GM18517 (cell line): ENCODE data around the gene ARHGEF7.
A peak's percentile ranks its signal among the peaks of the same experiment; 100 is the strongest.

Experiments
- ATAC-seq: cut with Tn5 transposase; IDR thresholded peaks from one replicate; pipeline ENCODE4 v1.9.1; 2021; ENCODE audit warnings: mild to moderate bottlenecking, moderate library complexity; ENCODE audit not compliant: unreplicated experiment

The ARHGEF7 gene

DNA sequence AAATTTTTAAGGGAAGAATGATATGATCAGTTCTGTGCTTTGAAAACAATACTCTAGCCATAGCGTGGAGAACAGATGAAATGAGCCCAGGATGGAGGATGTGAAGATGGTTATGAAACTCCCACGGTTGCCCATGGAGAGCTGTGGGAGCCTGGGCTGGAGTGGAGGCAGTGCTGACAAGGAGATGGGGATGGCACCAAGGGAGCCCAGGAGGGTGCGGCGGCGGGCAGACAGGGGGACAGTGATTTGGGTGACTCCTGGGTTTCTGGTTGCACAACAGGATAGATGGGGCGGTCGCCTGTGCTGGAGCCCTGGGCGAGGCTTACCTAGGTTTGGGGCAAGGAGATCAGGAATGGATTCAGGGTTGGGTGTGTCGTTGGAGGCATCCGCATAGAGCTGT lies 15.9 kb downstream of the ARHGEF7 start:
- ATAC-seq: no peak

DNA sequence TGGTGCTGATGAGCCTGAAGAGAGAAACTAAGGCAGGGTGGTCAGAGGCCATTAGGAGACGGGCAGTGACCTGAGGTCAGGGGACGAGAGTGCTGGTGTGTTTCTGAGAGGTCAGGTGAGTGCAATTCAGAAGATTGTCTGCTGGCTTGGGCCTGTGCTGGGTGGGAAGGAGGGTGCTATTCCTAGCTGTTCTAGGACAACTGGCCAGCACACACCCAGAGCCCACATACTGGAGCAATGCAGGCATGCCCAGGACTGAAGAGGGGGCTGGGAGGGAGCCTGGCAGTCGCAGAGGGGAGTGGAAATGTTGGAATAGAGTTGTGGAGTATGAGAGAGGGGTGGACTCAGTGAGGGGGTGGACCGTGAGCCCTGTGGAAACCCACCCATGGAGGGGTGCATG lies 16.5 kb downstream of the ARHGEF7 start:
- ATAC-seq: no peak

DNA sequence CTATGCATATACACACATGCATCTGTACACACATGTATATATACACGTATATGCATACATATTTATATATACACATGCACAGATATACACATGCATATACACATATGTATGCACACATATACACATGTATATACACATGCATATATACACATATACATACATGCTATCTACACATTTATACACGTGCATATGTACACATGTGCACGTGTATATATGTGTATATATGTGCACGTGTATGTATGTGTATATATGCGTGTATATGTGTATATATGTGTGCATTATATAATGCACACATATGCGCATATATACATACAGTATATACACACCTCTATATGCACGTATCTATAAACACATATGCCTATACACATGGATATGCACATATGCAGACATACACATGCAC lies 17.8 kb downstream of the ARHGEF7 start:
- no peak for ATAC-seq

DNA sequence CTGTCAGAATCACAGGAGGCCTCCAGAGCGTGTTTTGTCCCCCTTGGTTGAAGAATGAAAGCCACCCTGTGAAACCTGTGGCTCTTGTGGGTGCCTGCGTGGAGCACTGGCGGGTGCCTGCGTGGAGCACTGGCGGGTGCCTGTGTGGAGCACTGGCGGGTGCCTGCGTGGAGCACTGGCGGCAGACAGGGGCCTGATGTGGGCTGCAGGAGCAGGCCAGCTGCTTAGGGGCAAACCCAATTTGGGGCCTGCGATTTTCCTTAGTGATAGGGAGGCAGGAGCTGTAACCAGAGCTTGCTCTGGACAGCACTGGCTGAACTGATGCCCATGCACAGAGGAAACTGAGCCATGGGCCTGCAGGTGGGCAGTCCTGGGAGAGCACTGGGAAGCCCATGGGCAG lies 24.3 kb downstream of the ARHGEF7 start:
- ATAC-seq: no peak

DNA sequence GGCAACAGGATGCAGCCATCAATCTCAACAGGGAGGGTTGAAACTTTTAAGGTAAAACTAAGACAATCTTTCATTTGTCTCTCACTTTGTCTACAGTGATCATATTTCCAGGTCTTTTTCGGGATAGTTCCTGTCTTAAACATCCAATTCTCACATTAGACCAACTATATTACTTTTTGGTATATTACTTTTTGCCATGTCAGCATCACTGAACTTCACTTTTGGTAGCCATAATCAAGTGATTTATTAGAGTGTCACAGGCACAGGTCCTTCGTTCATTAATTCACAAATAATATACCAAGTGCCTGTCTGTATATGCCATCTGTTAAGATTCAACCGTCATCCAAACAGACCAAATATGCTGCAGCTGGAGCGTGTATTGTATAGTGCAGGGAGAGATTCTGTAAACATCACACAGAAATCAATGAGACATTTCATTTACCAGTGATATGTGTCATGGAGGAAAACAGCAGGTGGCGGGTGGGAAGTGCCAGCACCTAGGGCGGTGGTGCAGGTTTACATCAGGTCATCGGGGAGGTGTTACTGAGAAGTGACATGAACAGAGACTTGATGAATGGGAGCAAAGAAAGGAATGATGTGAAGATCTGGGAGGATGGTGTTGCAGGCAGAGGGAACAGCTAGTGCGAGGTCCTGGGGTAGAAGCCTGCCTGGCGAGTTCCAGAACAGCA lies 24.9 kb downstream of the ARHGEF7 start:
- no peak for ATAC-seq

DNA sequence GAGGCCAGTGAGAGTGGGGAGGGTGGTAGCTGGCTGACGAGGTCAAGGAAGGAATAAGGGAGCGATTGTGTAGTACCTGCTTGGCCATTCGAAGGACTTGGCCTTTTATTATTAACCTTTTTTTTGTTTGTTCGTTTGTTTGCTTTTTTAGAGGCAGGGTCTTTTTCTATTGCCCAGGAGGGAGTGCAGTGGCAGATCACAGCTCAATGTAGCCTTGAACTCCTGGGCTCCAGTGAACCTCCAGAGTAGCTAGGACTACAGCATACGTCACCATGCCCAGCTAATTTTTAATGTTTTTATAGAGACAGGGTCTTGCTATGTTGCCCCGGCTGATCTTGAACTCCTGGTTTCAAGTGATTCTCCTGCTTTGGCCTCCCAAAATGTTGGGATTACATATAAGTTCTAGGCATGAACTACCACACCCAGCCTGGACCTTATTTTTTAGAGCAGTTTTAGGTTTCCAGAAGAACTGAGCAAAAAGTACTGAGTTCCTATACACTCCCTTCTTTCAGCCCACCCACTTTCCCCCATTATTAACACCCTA lies 25.5 kb downstream of the ARHGEF7 start:
- ATAC-seq: no peak

DNA sequence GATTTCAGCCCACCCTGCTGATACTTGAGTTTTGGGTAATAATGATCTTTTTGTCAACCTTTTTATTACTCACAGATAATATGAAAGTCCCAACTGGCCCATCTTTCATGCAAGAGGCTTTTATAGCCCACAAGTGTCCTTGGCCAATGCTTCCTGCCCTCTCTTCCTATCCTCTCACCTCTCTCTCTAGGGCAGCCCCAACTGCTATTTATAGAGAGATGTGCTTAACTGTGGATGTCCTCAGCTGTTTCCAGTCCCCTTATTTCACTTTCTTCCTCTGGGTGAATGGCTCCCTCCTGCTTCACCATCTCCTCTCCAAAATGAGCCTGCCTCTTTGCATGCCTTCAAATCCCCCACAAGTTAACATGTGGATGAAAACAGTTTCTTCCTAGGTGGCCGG lies 27.4 kb downstream of the ARHGEF7 start:
- no peak for ATAC-seq

DNA sequence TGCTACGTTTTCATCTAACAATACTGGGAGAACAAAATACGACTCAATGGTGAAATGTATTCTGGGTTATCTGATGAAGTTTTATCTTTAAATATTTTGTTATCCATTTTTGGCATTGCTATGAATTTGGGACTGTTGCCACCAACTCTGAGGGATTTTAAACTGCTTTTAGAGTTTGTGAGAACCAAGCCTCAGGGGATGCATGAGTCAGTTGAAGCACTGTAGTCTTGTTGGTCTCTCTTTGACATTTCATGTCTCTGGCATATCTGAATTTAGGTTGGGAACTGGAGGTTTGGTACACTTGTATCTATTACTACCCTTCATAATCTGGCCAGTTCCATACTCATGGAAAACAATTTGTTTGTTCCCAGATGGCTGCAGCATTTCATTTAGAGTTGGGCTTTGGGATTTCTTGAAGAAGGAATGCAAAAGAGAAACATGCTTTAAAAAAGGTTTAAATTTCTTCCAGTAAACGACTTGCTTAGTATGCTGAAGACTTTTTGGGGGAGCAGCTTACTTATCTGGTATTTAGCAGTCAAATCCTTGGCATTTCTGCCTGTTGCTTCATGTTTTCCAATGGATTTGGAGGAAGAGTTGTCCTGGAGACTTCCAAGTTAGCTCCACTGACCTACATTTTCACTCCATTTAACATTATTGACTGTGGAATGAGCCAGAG lies 28.9 kb downstream of the ARHGEF7 start:
- ATAC-seq: no peak

DNA sequence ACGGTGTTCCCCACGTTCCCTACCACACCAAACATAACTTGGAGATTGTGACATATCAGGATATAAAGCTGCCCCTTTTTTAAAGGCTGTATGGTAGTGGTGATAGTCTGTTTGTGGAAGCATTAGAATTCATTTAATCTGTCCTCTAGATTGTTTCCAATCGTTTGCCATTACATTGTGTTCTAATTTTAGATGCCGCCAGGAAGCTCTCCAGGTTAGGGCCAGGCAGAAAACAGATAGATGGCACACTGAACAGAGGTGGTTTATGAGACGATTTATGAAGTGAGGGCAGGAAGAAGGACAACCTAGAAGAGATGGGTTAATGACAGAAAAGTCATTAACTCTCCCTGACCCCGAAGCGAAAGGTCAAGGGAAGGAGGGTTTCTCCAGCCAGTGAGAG lies 30.0 kb downstream of the ARHGEF7 start:
- no peak for ATAC-seq

DNA sequence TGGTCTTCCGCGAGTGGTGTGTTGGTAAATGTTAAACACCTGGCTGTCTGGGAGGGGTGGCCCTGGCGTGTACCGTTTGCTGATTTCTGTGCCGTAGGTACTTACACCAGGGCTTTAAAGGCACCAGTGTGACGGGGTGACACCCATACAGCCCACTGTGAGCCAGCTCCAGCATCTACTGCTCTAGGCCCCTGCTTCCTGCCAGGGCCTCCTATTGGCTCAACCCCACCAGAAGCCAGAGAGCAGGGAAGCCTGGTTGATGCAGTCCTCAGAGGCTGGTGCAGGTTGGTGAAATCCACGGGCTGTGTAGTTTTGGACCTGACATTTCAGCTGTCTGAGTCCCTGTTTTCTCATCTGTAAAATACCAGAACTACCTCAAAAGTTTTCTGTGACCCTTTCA lies 30.4 kb downstream of the ARHGEF7 start:
- ATAC-seq: no peak

DNA sequence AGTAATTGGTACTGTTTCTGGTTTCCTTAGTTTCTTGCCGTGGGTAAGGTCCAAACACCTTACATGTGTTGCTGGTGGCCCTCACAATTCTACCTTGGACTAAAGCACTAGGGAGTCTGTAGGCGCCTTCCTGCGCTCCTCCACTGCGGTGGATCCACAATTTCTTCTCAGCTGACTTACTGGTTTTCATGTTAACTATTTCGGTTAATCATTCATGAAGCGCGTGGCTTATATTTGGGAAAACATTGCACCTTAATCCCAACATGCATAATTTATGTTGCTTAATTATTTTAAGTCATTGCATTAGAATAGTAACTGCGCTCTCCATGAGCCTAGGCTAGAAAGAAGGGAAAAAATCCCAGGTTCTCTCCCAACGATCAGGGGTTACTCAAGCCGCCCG lies 37.7 kb downstream of the ARHGEF7 start:
- ATAC-seq: no peak

DNA sequence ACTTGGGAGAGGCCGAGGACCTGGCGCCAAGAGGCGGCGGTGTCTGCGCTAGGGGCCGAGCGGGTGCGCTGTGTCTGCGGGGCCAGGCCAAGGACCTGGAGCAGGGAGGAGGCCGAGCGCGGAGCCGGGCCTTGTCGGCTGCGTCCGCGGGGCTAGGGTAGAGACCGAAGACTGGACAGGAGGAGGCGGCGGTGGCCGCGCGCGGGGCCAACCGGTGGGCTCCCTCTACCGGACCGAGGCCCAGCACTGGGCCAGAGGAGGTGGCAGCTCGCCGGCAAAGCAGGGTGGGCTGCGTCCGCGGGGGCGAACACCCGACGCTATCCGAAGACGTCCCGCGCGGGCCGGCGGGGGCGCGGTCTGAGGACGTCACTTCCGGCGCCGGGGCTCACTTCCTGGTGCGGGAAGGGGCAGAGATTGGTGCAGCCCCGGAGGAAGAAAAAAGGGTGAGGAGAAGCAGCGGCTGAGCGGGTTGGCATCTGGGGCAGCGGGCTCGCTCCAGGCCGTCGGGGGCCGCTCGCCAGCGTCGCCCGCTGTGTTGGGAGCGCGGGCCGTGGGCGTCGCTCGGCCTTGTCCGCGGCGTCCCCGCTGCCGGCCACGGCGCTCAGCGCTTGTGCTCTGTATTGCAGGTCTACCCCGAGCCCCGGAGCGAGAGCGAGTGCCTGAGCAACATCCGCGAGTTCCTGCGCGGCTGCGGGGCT lies 38.3 kb downstream of the ARHGEF7 start:
- ATAC-seq: peak; percentile 88

DNA sequence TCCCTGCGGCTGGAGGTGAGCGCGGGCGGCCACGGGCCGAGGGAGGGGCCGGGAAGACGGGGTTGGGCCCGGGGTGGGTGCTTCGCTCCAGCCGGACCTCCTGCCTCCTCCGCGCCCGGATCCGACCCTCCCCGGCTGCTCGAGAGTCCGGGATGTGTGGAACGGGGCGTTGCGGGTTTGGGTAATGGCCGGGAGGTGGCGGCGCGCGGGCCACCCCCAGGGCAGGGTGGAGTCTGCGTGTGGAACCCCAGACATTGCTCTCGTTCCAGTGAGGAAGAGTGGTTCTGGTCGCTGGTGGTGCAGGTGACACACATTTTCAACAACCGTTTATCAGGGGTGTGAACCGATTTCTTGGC lies 38.8 kb downstream of the ARHGEF7 start:
- peak; percentile 41 for ATAC-seq

DNA sequence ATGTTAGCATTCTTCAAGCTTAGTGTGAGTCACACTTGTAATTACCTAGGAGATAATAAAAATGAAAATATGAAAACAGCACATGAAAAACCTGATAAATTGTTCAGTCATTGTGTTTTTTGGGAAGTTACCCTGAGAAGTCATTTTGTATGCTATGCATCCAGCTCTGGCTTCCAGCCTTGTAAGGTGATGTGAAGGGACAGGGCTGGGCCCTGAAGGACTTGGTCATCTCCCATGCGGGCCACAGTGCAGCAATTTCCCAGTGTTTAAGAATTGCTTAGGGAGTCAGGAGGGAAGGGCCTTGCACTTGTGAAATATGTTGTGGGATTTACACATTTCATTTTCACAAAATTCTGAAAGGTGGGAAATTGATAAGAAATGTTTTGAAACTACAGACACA lies 41.3 kb downstream of the ARHGEF7 start:
- ATAC-seq: no peak

DNA sequence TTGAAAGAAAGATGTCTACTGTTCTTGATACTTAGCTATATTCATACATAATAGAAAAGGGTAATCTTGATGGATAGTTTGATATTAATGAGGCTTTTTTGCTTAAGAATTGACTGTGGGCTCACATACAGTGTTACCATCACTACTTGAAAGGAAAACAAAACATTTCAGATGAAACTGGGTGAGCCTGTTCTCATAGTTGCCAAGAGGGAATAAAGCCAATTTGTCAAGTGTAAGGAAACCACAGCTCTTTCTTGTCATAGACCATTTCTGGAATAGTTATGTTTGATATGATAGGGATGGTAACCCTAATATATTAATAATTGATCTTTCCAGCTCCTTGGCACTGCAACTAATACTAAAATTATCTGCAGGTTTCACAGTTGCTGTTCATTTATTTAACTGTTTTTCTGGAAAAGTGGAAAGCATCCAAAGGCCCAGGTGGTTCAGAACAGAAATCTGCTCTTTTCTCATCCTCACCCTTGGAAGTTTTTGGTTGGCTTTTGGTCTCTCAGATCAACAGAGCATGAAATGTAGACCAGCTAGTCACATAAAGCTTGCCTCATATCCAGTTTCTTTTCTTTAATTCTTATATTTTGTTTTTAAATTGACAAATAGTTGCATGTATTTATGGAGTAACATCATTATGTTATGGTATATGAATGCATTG lies 43.2 kb downstream of the ARHGEF7 start:
- no peak for ATAC-seq

DNA sequence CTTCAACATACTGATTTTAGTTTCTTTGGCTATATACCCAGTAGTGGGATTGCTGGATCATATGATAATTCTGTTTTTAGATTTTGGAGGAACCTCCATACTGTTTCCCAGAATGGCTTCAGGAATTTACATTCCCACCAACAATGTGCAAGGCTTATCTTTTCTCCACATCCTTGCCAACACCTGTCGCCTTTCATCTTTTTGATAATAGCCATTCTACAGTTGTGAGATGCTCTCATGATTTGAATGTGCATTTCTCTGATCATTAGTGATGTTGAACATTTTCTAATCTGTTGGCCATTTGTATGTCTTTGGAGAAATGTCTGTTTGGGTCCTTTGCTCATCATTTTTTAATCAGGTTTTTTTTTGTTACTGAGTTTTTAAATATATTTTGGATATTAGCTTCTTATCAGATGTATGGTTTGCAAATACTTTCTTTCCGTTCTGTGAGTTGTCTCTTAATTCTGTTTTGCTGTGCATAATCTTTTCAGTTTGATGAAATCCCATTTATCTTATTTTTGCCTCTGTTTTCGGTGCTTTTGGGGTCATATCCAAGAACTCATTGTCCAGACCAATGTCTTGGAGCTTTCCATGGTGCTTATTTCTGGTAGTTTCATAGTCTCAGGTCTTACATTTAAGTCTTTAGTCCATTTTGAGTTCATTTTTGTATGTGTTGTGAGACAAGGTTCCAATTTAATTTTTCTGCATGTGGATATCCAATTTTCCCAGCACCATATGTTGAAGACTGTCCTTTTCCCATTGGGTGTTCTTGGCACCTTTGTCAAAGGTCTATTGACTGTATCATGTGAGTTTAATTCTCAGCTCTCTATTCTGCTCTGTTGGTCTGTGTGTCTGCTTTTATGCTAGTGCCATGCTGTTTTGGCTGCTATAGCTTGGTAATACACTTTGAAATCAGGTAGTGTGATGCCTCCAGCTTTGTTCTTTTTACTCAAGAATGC lies 44.5 kb downstream of the ARHGEF7 start:
- no peak for ATAC-seq

DNA sequence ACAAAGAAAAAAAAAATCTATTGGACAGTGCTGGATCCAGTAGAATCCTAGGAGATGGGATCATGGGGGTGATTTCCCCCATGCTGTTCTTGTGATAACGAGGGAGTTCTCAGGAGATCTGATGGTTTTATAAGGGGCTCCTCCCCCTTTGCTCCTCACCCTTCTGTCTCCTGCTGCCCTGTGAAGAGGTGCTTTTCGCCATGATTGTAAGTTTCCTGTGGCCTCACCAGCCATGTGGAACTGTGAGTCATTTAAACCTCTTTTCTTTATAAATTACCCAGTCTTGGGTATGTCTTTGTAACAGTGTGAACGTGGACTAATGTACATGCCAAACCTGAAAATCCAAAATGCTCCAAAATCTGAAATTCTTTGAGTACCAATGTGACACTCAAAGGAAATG lies 45.5 kb downstream of the ARHGEF7 start:
- ATAC-seq: no peak

DNA sequence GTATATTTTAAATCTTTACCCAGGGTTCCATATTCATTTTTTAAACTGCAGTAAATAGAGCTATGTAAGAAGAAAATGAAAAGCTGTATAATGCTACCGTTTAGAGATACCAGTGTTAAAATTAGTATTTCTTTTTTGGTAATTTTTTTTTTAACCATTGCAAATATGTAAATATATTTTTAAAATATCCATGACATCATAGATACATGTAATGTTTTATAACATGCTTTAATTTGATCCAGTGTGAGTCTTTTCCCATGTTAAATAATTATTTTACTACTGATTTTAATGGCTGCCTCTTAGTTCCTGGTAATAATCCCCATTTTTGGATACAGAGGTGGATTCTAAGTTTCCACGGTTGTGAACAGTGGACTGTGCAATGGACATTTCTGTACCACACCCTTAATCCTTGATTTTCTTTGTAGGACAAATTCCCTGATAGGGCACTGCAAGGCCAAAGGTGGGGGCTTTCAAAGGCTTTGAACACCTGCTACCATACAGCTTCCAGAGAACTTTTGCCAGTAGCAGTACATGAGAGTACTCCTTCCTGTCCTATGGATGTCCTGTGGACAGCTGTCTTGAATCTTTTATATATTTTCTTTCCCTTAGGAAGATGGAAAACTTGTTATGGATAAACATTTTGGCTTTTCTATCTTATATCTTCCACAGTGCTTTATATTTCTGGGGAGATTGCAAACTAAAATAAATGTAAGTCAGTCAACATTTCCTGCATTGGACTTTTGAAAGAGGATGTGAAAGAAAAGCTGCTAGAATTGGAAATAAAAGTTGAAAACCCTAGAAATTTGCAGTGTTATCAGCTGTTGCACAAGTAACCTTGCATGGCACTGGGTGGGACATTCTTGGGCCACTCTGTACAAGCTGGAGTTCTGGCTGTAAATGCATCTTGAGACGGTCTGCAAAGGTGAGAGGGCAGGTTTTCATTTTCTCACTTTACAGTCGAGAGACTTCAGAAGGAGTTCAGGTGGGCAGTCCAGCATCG lies 46.8 kb downstream of the ARHGEF7 start:
- peak; percentile 58 for ATAC-seq
